ENCODE measurements around the gene MIEF1.
"Not testable (repeated sequence)": the region's sequence is repeated elsewhere in the genome, so short reads cannot be mapped to it uniquely, and the experiment has no call there.

Gene MIEF1

DNA sequence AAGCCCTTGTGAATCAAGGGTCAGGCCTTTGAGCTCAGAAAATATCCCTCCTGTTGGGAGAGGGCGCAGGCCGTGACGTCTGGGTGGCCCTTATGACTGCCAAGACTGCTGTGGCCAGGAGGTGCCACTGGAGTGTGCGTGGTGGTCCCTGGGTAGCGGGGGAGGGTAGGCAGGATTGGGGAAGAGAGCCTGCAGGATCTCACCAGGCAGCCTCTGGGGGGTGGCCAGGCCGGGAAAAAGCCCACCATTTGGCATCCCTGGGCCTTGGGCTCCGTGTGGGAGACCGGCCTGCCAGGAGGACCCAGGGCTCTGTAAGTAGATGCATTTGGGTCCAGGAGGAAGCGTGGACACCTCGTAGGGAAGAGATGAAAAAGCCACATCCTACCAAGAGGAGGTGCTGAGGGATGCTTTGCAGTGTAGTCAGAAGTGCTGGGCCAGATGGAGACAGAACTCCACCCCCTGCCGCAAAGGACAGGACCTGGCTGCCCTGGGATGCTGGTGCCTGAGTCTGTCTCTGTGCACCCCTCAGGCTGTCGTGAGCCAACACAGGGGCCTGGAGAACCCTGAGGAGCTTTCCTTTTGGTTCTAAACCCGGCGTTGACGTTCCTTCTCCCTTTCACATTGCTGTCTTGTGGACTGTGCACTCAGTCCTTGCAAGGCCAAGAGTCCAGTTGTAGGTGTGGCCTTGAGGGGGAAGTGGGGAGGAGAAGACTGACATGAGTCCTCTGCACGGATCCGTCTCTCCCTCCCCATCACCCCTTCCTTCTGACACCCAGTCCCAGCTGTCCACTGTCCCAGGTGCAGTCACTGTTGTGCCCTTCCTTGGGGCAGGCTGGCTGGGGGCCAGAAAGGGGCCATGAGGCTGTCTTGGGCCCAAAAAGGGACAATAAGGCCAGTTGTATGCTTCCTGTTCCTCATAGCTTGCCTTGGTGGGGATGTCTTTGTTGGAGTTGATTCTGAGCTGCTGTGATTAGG is 12.7 kb upstream of the MIEF1 start:
- DNase-seq (ENCODE audit: low spot score): no peak

DNA sequence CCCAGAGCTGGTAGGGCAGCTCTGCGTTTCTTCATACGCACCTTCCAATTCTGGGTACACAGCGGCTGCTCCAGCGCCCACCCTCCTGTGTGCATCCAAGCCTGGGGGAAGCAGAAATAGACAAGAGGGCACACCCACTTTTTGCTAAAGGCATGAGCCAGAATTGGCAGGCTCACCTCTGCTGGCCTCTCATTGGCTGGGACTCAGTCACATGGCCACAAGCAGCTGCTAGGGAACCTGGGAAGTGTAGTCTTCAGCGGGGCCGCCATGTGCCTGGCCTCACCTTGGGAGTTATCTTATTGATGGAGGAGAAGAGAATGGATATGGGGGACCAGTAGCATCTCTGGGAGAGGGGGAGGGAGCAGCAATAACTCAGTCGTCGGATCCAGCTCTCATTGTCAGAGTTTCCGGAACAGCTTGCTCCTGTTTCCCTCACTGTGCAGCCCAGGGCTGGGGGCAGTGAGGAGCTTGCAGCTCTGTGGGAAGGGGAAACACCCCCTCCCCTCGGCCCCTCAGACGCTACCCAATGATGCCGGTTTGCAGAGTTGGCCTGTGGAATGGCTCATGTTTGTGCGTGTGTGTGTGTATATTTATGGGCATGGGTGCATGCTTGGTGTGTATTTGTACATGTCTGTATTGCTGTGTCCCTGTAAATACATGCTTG is 11.8 kb upstream of the MIEF1 start:
- peak; percentile 83 for DNase-seq (ENCODE audit: low spot score)

DNA sequence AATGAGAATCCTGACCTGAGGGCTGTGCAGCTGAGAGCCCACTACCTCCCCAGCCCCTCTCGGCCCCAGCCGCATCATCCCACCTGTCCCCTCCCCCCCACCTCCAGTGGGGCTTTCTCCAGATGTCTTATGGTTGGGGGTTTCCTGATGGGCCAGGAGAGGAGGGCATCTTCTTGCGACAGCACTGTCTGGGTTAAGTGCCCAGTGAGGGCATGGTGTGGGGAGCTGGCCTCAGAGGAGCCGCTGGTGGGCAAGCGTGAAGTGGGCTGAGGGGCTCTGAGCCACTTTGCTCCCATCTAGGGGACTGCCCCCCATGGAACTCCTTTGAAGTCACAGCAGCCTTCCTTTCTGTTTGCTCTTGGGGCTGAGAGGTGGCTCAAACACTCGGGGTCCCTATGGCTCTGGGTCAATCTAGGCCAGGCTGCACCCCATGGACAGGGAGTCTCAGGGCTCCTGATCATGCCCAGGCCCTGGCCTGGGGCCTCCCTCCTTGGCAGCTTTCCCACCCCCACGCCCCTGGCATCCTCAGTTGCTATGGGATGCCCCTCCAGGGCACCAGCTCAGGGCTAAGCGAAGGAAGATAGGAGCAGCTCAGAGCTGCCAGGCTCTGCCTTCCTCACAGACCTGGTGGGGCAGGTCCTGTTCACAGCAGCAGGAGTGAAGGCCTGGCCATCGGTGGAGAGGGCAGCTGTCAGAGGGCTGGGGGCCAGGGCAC is 11.0 kb upstream of the MIEF1 start:
- no peak for DNase-seq (ENCODE audit: low spot score)

DNA sequence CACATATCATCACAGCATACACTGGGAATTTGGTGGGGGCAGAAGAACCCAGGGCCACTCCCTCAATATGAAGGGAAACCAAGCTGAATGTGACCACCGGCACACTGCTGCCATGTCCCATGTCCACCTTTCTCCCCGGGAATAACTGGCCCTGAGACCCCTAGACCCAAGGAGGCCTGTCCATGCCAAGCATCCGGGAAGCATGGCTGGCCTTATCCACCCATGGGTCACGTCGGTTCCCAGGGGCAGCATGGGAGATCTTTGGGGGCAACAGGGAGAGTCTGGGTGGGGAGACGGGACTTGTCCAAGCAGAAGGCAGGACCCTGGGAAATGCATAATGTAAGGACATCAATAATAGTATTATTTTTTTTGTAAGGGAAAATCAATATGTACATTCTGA is 10.4 kb upstream of the MIEF1 start:
- DNase-seq (ENCODE audit: low spot score): no peak

DNA sequence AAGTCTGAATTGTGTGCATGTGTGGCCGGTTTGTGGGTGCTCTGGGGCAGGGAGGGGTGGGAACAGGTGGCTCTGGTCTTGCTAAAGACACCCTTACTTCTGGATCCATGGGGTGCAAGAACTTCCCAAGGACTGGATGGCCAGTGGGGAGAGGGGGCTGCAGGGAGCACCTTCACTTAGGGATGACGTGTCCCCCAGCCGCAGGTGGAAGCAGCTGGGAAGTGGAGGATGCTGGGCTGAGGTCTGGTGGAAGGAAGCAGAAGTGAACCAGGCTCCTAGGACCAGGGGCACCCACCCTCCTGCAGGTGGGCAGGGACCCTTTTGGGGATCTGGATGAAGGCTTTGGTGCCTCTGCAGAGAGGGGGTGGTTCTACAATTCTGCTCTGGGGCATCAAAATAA is 9.9 kb upstream of the MIEF1 start:
- DNase-seq (ENCODE audit: low spot score): no peak

DNA sequence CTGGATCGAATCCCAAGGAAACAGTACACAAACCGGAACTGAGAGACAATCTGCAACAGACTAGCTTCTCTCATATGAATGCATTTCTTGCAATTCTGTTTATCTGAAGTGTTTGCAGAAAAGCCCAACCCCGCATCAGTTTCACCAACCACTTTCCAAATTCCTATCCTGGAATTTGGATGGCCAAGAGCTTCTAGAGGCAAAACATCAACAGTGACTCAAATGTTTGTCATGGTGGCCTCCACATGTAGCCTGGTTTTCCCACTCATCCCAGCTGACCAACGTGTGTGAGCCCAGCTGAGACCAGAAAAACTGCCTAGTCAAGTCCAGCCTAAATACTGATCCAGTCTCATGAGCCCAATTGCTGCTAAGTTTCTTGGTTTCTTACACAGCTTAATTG is 8.3 kb upstream of the MIEF1 start:
- peak; percentile 58 for DNase-seq (ENCODE audit: low spot score)

DNA sequence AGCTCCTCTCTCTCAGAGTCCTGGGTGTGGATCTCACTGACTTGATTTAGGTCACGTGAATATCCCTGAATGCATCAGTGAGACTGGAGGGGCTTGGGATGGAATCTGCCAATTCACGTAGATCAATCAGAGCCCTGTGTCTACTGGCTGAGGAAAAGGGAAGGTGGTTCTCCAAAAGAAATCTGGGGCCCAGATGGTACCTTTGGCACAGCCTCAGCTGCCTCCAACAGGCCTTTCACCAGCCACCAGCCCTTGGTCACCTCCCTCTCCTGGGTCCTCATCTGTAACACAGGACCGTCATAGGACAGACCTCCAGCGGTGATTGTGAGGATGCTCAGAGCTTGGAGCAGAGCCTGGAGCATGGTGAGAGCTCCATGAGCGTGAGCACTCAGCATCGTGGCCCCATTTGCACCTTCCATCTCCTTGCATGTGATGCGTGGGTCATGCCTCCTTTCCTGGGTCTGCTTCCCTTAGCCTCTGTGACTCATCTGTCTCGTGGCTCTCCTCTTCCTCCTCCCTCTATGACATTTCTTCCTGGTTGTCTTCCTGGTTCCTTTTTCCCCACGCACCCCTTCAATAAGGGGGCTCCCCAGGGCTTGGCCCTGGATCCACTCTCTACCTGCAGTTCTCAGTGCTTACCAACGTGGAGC is 7.5 kb upstream of the MIEF1 start:
- DNase-seq (ENCODE audit: low spot score): no peak

DNA sequence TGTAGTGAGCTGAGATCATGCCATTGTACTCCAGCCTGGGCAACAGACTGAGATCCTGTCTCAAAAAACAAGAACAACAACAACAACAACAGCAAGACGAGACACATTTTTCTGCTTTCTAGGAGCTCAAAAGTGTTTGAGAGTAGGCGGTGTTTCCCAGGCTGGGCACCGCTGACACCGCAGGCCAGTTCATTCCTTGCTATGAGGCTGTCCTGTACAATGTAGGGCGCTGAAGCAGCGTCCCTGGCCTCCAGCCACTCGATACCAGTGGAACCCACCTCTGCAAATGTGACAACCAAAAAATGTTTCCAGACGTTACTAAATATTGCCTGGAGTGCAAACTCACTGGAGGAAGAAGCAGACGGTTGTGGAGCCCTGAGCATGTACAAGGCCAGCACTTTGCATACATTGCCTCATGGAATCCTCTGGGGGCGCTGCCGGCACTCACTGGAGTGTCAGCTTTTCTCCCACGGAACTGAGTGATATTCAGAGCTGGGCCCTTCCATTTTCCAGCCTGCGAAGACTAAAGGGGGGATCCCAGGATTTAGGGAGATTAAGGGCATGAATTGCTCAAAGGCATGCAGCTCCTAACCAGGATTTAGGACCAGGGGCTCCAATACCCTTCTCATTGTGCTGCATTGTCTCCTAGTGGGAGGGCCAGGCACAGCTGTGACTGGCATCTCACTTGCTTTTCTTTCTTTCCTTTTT is 5.8 kb upstream of the MIEF1 start:
- DNase-seq (ENCODE audit: low spot score): peak; percentile 84

DNA sequence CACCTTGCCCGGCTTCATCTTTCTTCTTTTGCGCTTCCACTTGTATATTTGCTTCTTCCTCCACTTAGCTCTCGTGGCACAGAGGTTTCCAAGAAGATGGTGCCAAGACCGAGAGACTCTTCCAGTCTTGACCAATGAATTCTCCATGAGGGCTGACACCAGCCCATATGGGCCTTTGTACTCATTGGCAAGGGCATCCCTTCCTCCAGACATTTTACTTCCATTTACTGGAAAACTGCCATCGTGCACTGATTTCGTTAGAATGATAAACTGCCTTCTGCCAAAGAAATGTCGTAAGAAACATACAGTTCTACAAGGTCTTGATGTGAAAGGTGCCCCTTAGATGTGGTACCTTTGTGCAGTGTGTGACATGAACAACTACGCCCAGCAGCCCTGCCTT is 4.7 kb upstream of the MIEF1 start:
- no peak for DNase-seq (ENCODE audit: low spot score)

DNA sequence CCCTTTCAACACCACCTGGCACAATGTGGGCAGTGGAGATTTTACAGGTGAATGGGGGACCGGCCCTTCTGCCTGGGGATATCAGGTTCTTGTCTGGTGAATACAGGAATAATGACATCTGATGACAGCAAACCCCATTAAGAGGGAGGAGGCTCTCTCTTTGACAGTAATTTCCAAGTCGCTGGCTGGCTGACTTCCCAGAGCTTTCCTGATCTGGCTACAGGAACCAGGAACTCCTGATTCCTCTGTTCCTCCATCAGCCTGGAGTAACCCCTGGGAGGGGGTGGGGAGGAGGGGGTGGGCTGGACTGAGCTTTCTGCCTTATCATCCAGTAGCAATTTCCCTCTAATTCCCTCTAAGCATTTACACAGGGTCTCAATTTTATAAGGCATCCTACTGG is 3.7 kb upstream of the MIEF1 start:
- no peak for DNase-seq (ENCODE audit: low spot score)

DNA sequence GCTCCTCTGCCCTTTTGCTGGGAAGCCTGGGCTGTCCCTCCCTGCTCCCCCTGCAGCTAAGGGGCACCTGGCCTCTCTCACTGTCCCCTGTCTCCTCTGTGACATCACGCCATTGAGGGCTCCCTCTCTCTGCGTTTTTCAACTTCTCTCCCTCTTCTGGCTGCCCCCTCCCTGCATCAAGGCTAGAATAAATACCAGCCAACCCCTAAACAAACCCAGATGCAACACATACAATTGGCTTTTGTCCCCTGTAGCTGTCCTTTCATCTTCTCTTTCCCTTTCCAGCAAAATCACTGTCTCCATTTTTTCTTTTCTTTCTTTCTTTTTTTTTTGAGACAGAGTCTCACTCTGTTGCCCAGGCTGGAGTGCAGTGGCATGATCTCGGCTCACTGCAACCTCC is 3.3 kb upstream of the MIEF1 start:
- no peak for DNase-seq (ENCODE audit: low spot score)

DNA sequence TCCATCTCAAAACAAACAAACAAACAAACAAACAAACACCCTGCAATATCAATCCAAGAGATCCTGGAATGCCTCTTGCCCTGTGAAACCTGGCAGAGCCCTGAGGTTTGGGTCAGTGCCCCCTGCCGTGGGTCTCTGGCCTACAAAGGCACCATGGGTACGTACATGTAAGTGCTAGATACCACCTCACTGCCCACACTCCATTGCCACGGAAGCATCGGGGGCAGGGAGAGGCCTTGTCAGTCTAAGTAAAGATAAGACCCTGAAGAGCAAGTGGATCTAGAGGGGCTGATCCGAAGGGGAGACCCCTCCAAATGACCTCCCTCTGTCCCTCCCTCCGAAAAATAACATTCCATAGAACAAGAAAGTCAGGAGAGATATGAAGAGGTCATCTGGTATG is 2.0 kb upstream of the MIEF1 start:
- DNase-seq (ENCODE audit: low spot score): no peak

DNA sequence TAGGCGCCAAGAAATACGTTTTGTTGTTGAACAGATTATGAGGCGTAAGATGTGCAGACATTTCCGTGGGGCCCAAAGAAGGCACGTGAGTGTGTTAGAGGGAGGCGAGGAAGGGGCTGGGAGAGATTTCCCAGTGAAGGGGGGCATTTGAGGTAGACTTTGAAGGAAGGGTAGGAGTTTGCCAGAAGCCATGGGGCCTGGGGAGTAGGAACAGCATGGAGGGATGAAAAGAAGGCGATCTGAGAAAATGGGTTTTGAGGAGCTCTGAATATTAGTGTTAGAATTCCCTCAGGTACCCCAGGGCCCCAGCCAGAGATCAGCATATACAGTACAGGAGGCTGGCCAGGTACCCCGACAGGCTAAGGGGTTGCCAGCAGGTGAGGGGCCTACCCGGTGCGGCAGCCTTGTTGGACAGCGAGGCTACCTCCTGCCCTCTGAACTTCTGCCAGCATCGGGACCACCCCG is 414 bp upstream of the MIEF1 start:
- DNase-seq (ENCODE audit: low spot score): no peak

DNA sequence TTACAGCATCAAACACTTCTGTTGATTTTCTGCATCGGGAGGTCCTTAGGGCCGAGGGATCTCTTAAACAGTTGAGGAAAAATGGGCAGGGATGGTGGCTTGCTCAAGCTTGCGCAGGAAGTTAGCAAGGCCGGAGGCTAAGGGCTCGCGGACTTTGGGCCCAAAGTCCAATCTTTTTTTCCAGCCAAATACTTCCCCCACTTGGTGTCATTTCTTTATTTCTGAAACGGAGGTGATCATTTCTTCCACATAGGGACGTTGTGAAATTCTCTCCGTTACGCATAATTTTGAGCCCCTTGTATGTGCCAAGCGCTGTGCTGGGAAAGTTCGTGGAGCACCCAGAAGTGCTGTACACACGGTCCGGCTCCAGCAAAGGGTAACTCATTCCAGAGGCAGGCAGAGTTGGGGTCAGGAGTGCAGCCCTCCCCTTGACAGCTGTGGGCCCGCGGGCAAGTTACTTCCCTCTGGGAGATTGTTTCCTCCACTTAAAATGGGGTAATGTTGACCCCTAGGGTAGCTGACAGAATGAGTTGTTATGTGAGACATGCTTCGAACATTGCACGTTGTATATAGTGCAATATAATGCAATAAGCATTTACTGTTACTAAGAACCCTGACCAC is 809 bp downstream of the MIEF1 start:
- peak; percentile 43 for DNase-seq (ENCODE audit: low spot score)

DNA sequence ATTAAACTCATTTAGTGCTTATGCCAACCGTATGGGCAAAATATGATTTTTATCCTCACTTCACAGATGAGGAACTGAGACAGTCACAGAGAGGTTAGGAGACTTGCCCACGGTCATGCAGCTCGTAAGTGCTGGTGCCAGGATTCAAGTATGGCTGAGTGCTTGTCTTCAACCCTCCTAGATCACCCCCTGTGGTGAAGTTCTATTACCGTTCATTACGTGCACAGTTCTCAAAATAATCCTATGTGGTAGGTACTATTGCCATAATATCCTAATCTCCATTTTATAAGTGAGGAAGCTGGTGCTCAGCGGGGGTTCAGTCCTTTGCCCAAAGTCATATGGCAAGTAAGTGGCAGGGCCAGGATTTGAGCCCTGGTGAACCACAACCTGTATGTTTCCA is 1.5 kb downstream of the MIEF1 start:
- peak; percentile 44 for DNase-seq (ENCODE audit: low spot score)

DNA sequence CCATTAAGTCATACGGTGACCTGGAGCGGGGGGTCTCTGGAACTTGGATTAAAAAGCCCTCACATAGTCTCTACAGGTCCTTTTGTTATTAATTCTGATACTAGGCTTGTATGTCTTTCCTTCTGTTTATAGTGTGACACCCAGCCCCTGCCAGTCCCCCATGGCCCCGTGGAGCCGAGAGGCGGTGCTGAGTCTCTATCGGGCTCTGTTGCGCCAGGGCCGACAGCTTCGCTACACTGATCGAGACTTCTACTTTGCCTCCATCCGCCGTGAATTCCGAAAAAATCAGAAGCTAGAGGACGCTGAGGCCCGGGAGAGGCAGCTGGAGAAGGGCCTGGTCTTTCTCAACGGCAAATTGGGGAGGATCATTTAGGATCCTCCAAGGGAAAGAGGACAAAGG is 2.0 kb downstream of the MIEF1 start:
- DNase-seq (ENCODE audit: low spot score): no peak

DNA sequence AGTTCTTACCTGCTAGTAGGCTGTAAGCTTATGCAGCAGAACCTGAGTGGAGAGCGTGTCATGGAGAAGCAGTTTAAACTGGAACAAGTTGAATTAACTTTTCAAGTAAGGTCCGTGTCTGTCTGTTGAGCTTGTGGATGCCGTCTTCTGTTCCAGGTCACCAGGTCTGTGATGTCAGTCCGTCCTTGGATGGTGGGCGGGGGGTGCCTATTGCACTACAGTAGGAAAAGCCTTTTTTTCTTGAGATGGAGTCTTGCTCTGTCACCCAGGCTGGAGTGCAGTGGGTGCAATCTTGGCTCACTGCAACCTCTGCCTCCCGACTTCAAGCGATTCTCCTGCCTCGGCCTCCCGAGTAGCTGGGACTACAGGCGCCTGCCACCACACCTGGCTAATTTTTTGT is 4.9 kb downstream of the MIEF1 start:
- not testable (repeated sequence) for DNase-seq (ENCODE audit: low spot score)

DNA sequence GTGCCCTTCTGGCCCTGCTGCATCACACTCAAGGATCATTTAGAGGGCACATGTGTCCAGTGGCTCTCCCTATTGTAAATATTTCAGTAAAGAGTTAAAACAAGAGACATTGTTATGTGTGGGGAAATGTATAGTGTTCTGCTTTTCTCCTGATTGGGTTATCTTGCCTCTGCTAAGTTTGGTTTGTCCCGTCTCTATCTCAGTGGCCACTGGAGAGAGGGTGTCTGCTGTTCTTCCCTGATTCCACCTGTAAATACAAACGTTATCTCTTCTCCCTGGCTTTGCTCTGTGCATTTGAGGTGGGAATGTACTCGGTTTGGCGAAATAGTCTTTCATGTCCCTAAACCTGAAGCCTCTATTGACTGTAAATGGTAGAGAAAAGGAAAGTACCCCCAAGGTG is 6.3 kb downstream of the MIEF1 start:
- no peak for DNase-seq (ENCODE audit: low spot score)

DNA sequence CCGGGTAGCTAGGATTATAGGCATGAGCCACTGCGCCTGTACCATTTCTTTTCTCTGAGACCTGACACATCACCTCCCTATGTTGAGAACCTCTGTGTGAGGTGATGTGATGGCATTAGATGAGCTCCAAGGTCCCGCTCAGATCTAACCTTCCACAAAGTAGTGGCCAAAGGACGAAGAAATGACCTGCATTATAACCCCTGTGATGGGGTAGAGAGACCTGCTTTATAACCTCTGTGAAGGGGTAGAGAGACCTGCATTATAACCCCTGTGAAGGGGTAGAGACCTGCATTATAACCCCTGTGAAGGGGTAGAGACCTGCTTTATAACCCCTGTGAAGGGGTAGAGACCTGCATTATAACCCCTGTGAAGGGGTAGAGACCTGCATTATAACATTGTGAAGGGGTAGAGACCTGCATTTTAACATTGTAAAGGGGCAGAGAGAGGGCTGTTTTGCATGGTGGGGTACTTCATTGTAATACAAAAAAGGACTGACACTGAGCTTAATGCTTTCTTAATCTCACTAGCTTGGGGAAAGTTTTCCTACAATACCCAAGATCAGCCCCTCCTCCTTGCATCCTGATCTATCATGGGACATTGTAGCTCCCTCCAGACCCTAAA is 8.5 kb downstream of the MIEF1 start:
- DNase-seq (ENCODE audit: low spot score): no peak

DNA sequence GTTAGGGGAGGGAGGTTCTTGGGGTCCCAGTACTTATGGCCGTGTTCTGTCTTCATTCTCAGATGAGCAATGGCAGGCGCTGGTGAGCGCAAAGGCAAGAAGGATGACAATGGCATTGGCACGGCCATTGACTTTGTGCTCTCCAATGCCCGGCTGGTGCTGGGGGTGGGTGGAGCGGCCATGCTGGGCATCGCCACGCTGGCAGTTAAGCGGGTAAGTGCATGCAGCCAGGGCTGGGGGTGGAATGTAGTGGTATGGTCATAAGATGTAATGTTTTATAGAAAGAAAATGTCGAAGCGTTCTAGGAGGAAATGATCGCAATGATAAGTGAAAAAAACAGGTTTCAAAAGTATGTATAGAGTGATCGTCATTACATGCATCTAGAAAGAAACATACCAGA is 9.1 kb downstream of the MIEF1 start:
- DNase-seq (ENCODE audit: low spot score): no peak

DNA sequence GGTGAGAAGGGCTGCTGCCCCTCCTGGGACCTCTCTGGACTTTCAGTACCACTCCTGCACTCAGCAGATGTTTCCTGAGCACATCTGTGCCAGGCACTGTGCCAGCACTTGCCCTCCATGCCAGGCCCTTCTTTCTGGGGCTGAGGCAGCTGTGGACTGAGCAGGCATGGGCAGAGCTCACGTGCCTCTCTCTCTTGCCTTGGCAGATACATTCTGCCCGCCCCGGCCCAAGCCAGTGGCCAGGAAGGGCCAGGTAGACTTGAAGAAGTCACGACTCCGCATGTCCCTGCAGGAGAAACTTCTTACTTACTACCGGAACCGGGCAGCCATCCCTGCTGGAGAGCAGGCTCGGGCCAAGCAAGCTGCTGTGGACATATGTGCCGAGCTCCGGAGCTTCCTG is 9.9 kb downstream of the MIEF1 start:
- DNase-seq (ENCODE audit: low spot score): no peak
